Neural cell (in vitro differentiated cells): Measurements from ENCODE around the gene ALG13.

ENCODE experiments used
- CTCF ChIP-seq: fragments of 450-650 bp; IDR thresholded peaks from 2 replicates; pipeline ENCODE4 v1.5.1; 2014; ENCODE audit warnings: antibody characterized with exemption, mild to moderate bottlenecking, moderate library complexity; ENCODE audit not compliant: poor library complexity, severe bottlenecking
- TF ChIP-seq, protein P1 (sequence below): IDR thresholded peaks from 2 replicates; pipeline ENCODE4 v1.6.1; 2012; ENCODE audit warnings: borderline replicate concordance

DNA sequence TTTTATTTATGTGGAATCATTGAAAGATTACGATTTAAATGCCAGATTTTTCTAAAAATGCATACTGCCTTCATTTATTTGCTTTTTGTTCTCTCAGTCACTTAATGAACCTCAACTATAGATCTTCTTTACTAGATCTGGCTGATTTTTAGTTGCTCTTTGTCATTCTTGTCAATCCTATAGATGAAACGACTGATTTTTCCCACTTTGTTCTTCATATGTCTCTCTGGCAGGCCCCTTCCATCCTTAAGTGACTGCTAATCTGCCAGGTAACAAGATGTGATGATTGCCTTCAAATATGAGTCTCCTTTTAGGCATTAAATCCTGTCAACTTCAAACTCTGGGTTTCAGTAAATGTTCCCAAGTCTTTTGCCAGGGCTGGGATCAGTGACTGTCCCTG lies 61.0 kb downstream of the ALG13 start:
- no peak for TF ChIP-seq CTCF
- TF ChIP-seq, protein P1, sequence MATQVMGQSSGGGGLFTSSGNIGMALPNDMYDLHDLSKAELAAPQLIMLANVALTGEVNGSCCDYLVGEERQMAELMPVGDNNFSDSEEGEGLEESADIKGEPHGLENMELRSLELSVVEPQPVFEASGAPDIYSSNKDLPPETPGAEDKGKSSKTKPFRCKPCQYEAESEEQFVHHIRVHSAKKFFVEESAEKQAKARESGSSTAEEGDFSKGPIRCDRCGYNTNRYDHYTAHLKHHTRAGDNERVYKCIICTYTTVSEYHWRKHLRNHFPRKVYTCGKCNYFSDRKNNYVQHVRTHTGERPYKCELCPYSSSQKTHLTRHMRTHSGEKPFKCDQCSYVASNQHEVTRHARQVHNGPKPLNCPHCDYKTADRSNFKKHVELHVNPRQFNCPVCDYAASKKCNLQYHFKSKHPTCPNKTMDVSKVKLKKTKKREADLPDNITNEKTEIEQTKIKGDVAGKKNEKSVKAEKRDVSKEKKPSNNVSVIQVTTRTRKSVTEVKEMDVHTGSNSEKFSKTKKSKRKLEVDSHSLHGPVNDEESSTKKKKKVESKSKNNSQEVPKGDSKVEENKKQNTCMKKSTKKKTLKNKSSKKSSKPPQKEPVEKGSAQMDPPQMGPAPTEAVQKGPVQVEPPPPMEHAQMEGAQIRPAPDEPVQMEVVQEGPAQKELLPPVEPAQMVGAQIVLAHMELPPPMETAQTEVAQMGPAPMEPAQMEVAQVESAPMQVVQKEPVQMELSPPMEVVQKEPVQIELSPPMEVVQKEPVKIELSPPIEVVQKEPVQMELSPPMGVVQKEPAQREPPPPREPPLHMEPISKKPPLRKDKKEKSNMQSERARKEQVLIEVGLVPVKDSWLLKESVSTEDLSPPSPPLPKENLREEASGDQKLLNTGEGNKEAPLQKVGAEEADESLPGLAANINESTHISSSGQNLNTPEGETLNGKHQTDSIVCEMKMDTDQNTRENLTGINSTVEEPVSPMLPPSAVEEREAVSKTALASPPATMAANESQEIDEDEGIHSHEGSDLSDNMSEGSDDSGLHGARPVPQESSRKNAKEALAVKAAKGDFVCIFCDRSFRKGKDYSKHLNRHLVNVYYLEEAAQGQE = no peak
